A549 (cell line): ENCODE measurements around the gene CCDC167. TPM values are rescaled to one million over a fixed set of nuclear protein-coding genes. Genes with fewer than 3 reads are reported as not detected.

Experiments
- ATAC-seq, 2 experiments: fragments of 200-7000 bp in 1 of 2; fragments of >200 bp in 1 of 2; cut with Nextera tagmentation in 1 of 2; cut with Tn5 transposase in 1 of 2; 3 replicates each; pipeline versions ENCODE4 v1.8.0 to v1.9.1; 2018 to 2020; ENCODE audit warnings: mild to moderate bottlenecking in 1 of 2, moderate library complexity in 1 of 2
- CTCF ChIA-PET: fragments of 300-600 bp; sonication (Branson Sonifier 250); formaldehyde crosslinking; extraction: SDS; loops from one replicate; lab custom pipeline; 2021; ENCODE audit warnings: antibody characterized with exemption, inconsistent platforms; lab: Yijun Ruan, JAX
- POLR2A ChIA-PET: fragments of 350-600 bp; formaldehyde crosslinking; extraction: SDS; loops from one replicate; lab custom pipeline; 2021; ENCODE audit warnings: antibody characterized with exemption, inconsistent platforms; lab: Yijun Ruan, JAX
- DNase-seq, 2 experiments: peaks; one replicate each; pipeline versions ENCODE4 v3.0.0 to v3.0.0-alpha.2; 2011 to 2016; ENCODE audit warnings: low read depth in 1 of 2, low spot score in 1 of 2
- FAIRE-seq: peaks from 2 replicates; lab custom pipeline; 2011; peaks lifted over from hg19 to GRCh38; lab: Jason Lieb, UNC
- H3K27ac ChIP-seq, 2 experiments: fragments of >200 bp; sonication (Bioruptor Twin); formaldehyde crosslinking; 3 replicates each; pipeline ENCODE4 v1.5.1; 2016 to 2017
- H3K4me1 ChIP-seq: fragments of >200 bp; sonication (Bioruptor Twin); formaldehyde crosslinking; 3 replicates; pipeline ENCODE4 v1.6.1; 2016
- H3K4me2 ChIP-seq: fragments of >200 bp; sonication (Bioruptor Twin); formaldehyde crosslinking; 3 replicates; pipeline ENCODE4 v1.6.1; 2016
- H3K4me3 ChIP-seq: fragments of >200 bp; sonication (Bioruptor Twin); formaldehyde crosslinking; 3 replicates; pipeline ENCODE4 v1.5.1; 2016
- H3K9me3 ChIP-seq: fragments of >200 bp; sonication (Bioruptor Twin); formaldehyde crosslinking; 3 replicates; pipeline ENCODE4 v1.6.1; 2016
- CBX8 ChIP-seq: fragments of 200-600 bp; sonication (generic); IDR thresholded peaks from 2 replicates; pipeline ENCODE4 v1.6.1; 2016
- CHD2 ChIP-seq: fragments of 150-350 bp; IDR thresholded peaks from 2 replicates; pipeline ENCODE4 v1.6.1; 2014; ENCODE audit warnings: low read length; ENCODE audit not compliant: partially characterized antibody
- EHF ChIP-seq: fragments of 250-450 bp; sonication (Bioruptor Pico); IDR thresholded peaks from 2 replicates; pipeline ENCODE4 v1.5.0; 2020; ENCODE audit warnings: mild to moderate bottlenecking
- ELK1 ChIP-seq: fragments of 150-350 bp; IDR thresholded peaks from 2 replicates; pipeline ENCODE4 v1.6.1; 2014; ENCODE audit warnings: low read depth, mild to moderate bottlenecking, low read length
- EP300 ChIP-seq, 2 experiments: fragments of >200 bp; sonication (Bioruptor Twin); formaldehyde crosslinking; IDR thresholded peaks; 2 replicates in 1 of 2; 3 replicates in 1 of 2; pipeline ENCODE4 v1.6.1; 2016 to 2017
- GATA3 ChIP-seq: IDR thresholded peaks from 2 replicates; pipeline ENCODE4 v1.6.1; 2012; ENCODE audit warnings: borderline replicate concordance
- HDAC2 ChIP-seq: fragments of 200-600 bp; sonication (generic); IDR thresholded peaks from 2 replicates; pipeline ENCODE4 v1.6.1; 2016
- HES2 ChIP-seq: fragments of >200 bp; sonication (Bioruptor Twin); formaldehyde crosslinking; IDR thresholded peaks from 2 replicates; pipeline ENCODE4 v1.6.1; 2016
- HEYL ChIP-seq: fragments of 250-450 bp; sonication (Bioruptor Pico); IDR thresholded peaks from 2 replicates; pipeline ENCODE4 v1.8.0; 2021; ENCODE audit warnings: mild to moderate bottlenecking, moderate library complexity
- HMGXB4 ChIP-seq: fragments of 250-450 bp; sonication (Bioruptor Pico); IDR thresholded peaks from 2 replicates; pipeline ENCODE4 v1.5.0; 2021; ENCODE audit warnings: mild to moderate bottlenecking, moderate library complexity, borderline replicate concordance
- JUNB ChIP-seq: fragments of >200 bp; sonication (Bioruptor Twin); formaldehyde crosslinking; IDR thresholded peaks from 2 replicates; pipeline ENCODE4 v1.6.1; 2016
- KDM1A ChIP-seq: fragments of 200-600 bp; sonication (generic); IDR thresholded peaks from 2 replicates; pipeline ENCODE4 v1.6.1; 2016; ENCODE audit warnings: low read depth, mild to moderate bottlenecking
- KDM5A ChIP-seq: fragments of 200-600 bp; sonication (generic); IDR thresholded peaks from 2 replicates; pipeline ENCODE4 v1.6.1; 2016; ENCODE audit warnings: antibody characterized with exemption, mild to moderate bottlenecking
- MAZ ChIP-seq: fragments of 150-350 bp; IDR thresholded peaks from 2 replicates; pipeline ENCODE4 v1.6.1; 2014; ENCODE audit warnings: antibody characterized with exemption, low read depth, low read length, borderline replicate concordance
- MYC ChIP-seq: IDR thresholded peaks from 2 replicates; pipeline ENCODE4 v1.6.1; 2012; ENCODE audit warnings: mild to moderate bottlenecking, inconsistent platforms, low read length, improper control_type of control experiment, borderline replicate concordance
- PHF8 ChIP-seq: fragments of 200-600 bp; sonication (generic); IDR thresholded peaks from 2 replicates; pipeline ENCODE4 v1.6.1; 2016; ENCODE audit warnings: low read depth, mild to moderate bottlenecking, antibody characterized with exemption, moderate library complexity, borderline replicate concordance
- POLR2AphosphoS2 ChIP-seq: conservative IDR thresholded peaks from 2 replicates; pipeline ENCODE4 v1.6.1; 2012; ENCODE audit warnings: low read length, improper control_type of control experiment, inconsistent platforms
- REST ChIP-seq: fragments of 200-600 bp; sonication (generic); IDR thresholded peaks from 2 replicates; pipeline ENCODE4 v1.6.1; 2016; ENCODE audit warnings: antibody characterized with exemption, mild to moderate bottlenecking, moderate library complexity
- RNF2 ChIP-seq: fragments of 200-600 bp; sonication (generic); IDR thresholded peaks from 2 replicates; pipeline ENCODE4 v1.6.1; 2016; ENCODE audit warnings: low read depth, mild to moderate bottlenecking, antibody characterized with exemption, moderate library complexity, borderline replicate concordance
- SMC3 ChIP-seq: fragments of >200 bp; sonication (Bioruptor Twin); formaldehyde crosslinking; IDR thresholded peaks from 3 replicates; pipeline ENCODE4 v1.6.1; 2018; ENCODE audit warnings: inconsistent platforms
- SREBF2 ChIP-seq: fragments of 450-650 bp; IDR thresholded peaks from 2 replicates; pipeline ENCODE4 v1.6.1; 2014; ENCODE audit warnings: mild to moderate bottlenecking, moderate library complexity
- TFCP2L1 ChIP-seq: fragments of 250-450 bp; sonication (Bioruptor Pico); IDR thresholded peaks from 2 replicates; pipeline ENCODE4 v1.5.0; 2021; ENCODE audit warnings: mild to moderate bottlenecking
- USF2 ChIP-seq: fragments of 450-650 bp; IDR thresholded peaks from 2 replicates; pipeline ENCODE4 v1.6.1; 2014; ENCODE audit warnings: antibody characterized with exemption
- WGBS: methylation state at CpG from one replicate; pipeline ENCODE4 v1.1.6; 2017; ENCODE audit errors: missing lambda C conversion rate; 5-methylcytosine and 5-hydroxymethylcytosine counted together
- polyA plus RNA-seq, 4 experiments: library from polyadenylated mRNA; depleted of rRNA in 3 of 4; stranded (reverse); fragments of >200 nt; fragmentation: RNase III in 1 of 4; extraction: RNeasy Plus Mini Kit Qiagen cat#74134 plus additional on column Dnase treatment in 1 of 4; gene quantifications; 2 replicates in 3 of 4; 3 replicates in 1 of 4; pipeline ENCODE4 v1.2.3, GENCODE V29; 2011 to 2017

Gene CCDC167
- polyA plus RNA-seq, 2 of the 4 experiments (the other 2 are of a cell fraction) = 35.1 to 39.1 TPM

- ChIA-PET POLR2A (no interaction called here), CTCF (interaction anchor here (1.2 kb wide), 1 partner anchor 20 kb away, joined by 3 read pairs; no protein-coding TSS in a partner anchor)
- 83% methylated on average over 5 of the region's 5 CpGs for WGBS
- Histone ChIP-seq H3K4me3 (no peak overlapping the region), H3K4me1 (peaks cover 5% of the 10 kb centered on the region; the same call in 1 of the 3 replicates), H3K9me3 (no peaks in the 10 kb centered on the region), H3K4me2 (no peak overlapping the region), H3K27ac (no peak overlapping the region)
- TF ChIP-seq MAZ (no peak), EHF (CRISPR knock-in tag) (no peak), SMC3 (no peak), JUNB (no peak), HEYL (CRISPR knock-in tag) (no peak), ELK1 (no peak), MYC (no peak), GATA3 (no peak), USF2 (no peak), CBX8 (no peak), RNF2 (no peak), HDAC2 (no peak), KDM5A (no peak), KDM1A (no peak)
- ATAC-seq (no peak), FAIRE-seq (no peak), DNase-seq (no peak)
These were observed 11.5 kb upstream of the CCDC167 start for GRCh38 chr6:37511201-37511600.

- FAIRE-seq (no peak), ATAC-seq (no peak), DNase-seq (no peak)
- WGBS = 44% methylated on average over 3 of the region's 4 CpGs
- CTCF ChIA-PET = interaction anchor here (0.8 to 1.7 kb wide), 2 partner anchors 30 to 184 kb away, joined by 3 to 7 read pairs; no protein-coding TSS in a partner anchor
- H3K9me3 ChIP-seq = no peaks in the 10 kb centered on the region
- no peak for TF ChIP-seq EP300 (IDR thresholded peaks at IDR 0.05)
- no peaks in the 10 kb centered on the region for H3K4me1 ChIP-seq
- H3K4me2 ChIP-seq = no peak overlapping the region
- POLR2A ChIA-PET = no interaction called here
- no peak overlapping the region for H3K4me3 ChIP-seq
- no peak overlapping the region for H3K27ac ChIP-seq
These were observed 8.2 kb upstream of the CCDC167 start for GRCh38 chr6:37507690-37508421.

- no peak overlapping the region for H3K27ac ChIP-seq
- ChIA-PET CTCF (no interaction called here), POLR2A (no interaction called here)
- no peak overlapping the region for H3K4me2 ChIP-seq
- FAIRE-seq = no peak
- WGBS = 74% methylated on average over 5 of the region's 5 CpGs
- ATAC-seq = no peak
- H3K9me3 ChIP-seq = no peaks in the 10 kb centered on the region
- no peaks in the 10 kb centered on the region for H3K4me1 ChIP-seq
- no peak overlapping the region for H3K4me3 ChIP-seq
- TF ChIP-seq SREBF2 (no peak), HES2 (no peak), PHF8 (no peak), HMGXB4 (CRISPR knock-in tag) (no peak), POLR2AphosphoS2 (no peak), REST (no peak), TFCP2L1 (CRISPR knock-in tag) (no peak), CBX8 (no peak), CHD2 (no peak)
- DNase-seq = no peak
These were observed 7.4 kb upstream of the CCDC167 start for GRCh38 chr6:37507077-37507476.
